ENCODE results near the gene IQCE. TPM values are rescaled to one million over a fixed set of nuclear protein-coding genes. Genes with fewer than 3 reads are reported as not detected.

The IQCE gene
- total and polyA plus RNA-seq, 10 of the 15 experiments (the other 5 are each of a cell fraction or from before 2014, with no cell fraction given) = 0.37 to 8.1 (median 3.7) TPM

- TF ChIP-seq IRF3 (IDR thresholded peaks at IDR 0.05) (no peak), SP1 (IDR thresholded peaks at IDR 0.05; ENCODE audit: low read depth, low read length) (peak; percentile 27), NFYB (IDR thresholded peaks at IDR 0.05; ENCODE audit: insufficient read depth, low read depth, low read length) (no peak), ELK1 (IDR thresholded peaks at IDR 0.05; ENCODE audit: low read depth, low read length) (peak; percentile 47; the same call in 1 of the 2 replicates), CEBPB (IDR thresholded peaks at IDR 0.05; ENCODE audit: borderline replicate concordance in 1 of 2, low read depth in 2 of 2, low read length in 2 of 2) (no peak), BMI1 (IDR thresholded peaks at IDR 0.05; ENCODE audit: borderline replicate concordance) (no peak), IRF4 (IDR thresholded peaks at IDR 0.05; ENCODE audit: low read depth, low read length) (no peak), FOXM1 (IDR thresholded peaks at IDR 0.05; ENCODE audit: low read depth, low read length) (no peak), GATAD2B (conservative IDR thresholded peaks at IDR 0.05; ENCODE audit: low read depth) (peak; percentile 56), MXI1 (IDR thresholded peaks at IDR 0.05; ENCODE audit: low read depth, low read length) (0 out of 2 replicates have a peak, but pooled peaks have one; percentile 52), KAT2A (conservative IDR thresholded peaks at IDR 0.05; ENCODE audit: control insufficient read depth, low read depth, low read length) (no peak), RCOR1 (conservative IDR thresholded peaks at IDR 0.05; ENCODE audit: low read depth, low read length) (no peak), ZNF207 (IDR thresholded peaks at IDR 0.05; ENCODE audit: borderline replicate concordance) (peak; percentile 62; the same call in 1 of the 2 replicates), BCLAF1 (IDR thresholded peaks at IDR 0.05) (peak; percentile 94), NR2C1 (IDR thresholded peaks at IDR 0.05) (no peak), STAT3 (IDR thresholded peaks at IDR 0.05; ENCODE audit: low read depth, low read length) (no peak), CBX3 (IDR thresholded peaks at IDR 0.05; ENCODE audit: borderline replicate concordance, low read depth) (no peak), NRF1 (conservative IDR thresholded peaks at IDR 0.05; ENCODE audit: low read depth, low read length) (no peak), NR2F1 (conservative IDR thresholded peaks at IDR 0.05) (peak; percentile 89), POLR2A (IDR thresholded peaks at IDR 0.05; ENCODE audit: low read depth, low read length) (peak; percentile 94)
- TF ChIP-seq, protein P1, sequence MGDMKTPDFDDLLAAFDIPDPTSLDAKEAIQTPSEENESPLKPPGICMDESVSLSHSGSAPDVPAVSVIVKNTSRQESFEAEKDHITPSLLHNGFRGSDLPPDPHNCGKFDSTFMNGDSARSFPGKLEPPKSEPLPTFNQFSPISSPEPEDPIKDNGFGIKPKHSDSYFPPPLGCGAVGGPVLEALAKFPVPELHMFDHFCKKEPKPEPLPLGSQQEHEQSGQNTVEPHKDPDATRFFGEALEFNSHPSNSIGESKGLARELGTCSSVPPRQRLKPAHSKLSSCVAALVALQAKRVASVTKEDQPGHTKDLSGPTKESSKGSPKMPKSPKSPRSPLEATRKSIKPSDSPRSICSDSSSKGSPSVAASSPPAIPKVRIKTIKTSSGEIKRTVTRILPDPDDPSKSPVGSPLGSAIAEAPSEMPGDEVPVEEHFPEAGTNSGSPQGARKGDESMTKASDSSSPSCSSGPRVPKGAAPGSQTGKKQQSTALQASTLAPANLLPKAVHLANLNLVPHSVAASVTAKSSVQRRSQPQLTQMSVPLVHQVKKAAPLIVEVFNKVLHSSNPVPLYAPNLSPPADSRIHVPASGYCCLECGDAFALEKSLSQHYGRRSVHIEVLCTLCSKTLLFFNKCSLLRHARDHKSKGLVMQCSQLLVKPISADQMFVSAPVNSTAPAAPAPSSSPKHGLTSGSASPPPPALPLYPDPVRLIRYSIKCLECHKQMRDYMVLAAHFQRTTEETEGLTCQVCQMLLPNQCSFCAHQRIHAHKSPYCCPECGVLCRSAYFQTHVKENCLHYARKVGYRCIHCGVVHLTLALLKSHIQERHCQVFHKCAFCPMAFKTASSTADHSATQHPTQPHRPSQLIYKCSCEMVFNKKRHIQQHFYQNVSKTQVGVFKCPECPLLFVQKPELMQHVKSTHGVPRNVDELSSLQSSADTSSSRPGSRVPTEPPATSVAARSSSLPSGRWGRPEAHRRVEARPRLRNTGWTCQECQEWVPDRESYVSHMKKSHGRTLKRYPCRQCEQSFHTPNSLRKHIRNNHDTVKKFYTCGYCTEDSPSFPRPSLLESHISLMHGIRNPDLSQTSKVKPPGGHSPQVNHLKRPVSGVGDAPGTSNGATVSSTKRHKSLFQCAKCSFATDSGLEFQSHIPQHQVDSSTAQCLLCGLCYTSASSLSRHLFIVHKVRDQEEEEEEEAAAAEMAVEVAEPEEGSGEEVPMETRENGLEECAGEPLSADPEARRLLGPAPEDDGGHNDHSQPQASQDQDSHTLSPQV (IDR thresholded peaks at IDR 0.05) = no peak
Measured at GRCh38 chr7:2555121-2556052, 3.4 kb upstream of the IQCE start, which contains the start of gene BRAT1 (continued).
